Measurements from ENCODE around the gene CEBPE. TPM values are rescaled to one million over a fixed set of nuclear protein-coding genes. Genes with fewer than 3 reads are reported as not detected.

CEBPE gene
- polyA plus RNA-seq, 1 of the 3 experiments (the other 2 are of a cell fraction) = not detected

- TF ChIP-seq IRF3 (IDR thresholded peaks at IDR 0.05; ENCODE audit: low read depth, low read length) = no peak
- no peak for TF ChIP-seq SIN3A (IDR thresholded peaks at IDR 0.05; ENCODE audit: borderline replicate concordance, low read depth, low read length)
- no peak for TF ChIP-seq MXI1 (IDR thresholded peaks at IDR 0.05; ENCODE audit: low read depth, low read length)
Measured at GRCh38 chr14:23125933-23126524, 7.0 kb upstream of the CEBPE start (continued).

- POLR2A ChIA-PET = no interaction called here
- Histone ChIP-seq H3F3A (replicated peaks; ENCODE audit: insufficient read depth) (no peaks in the 10 kb centered on the region), H3K27me3 (ENCODE audit: insufficient read depth) (peaks cover 6% of the 10 kb centered on the region; the same call in 1 of the 2 replicates), H4K20me1 (ENCODE audit: insufficient read depth) (no peaks in the 10 kb centered on the region), H3K4me1 (ENCODE audit: control insufficient read depth in 1 of 2, insufficient read depth in 2 of 2, low read depth in 1 of 2, low read length in 1 of 2) (no peaks in the 10 kb centered on the region; a peak in 2 of 4 replicates), H3K9ac (no peak overlapping the region), H3K27ac (ENCODE audit: low read depth in 2 of 2, low read length in 1 of 2) (no peak overlapping the region), H3K9me3 (no peaks in the 10 kb centered on the region), H3K4me3 (ENCODE audit: low read depth in 2 of 2, low read length in 1 of 2) (no peak overlapping the region), H3K36me3 (replicated peaks in 1 of 2; ENCODE audit: control insufficient read depth in 1 of 2, insufficient read depth in 2 of 2, low read length in 1 of 2) (no peaks in the 10 kb centered on the region), H3K79me2 (ENCODE audit: insufficient read depth) (no peaks in the 10 kb centered on the region), H3K4me2 (no peak overlapping the region), H2AFZ (ENCODE audit: low read depth) (no peak overlapping the region; the same call in 1 of the 2 replicates), H3K9me2 (no peaks in the 10 kb centered on the region)
- CTCF ChIA-PET = interaction anchor here (0.7 to 19.7 kb wide), 4 partner anchors 56 to 179 kb away, joined by 3 to 495 read pairs (median 3); partner anchors contain the start of gene SLC7A8
- WGBS (ENCODE audit: low lambda C conversion rate) = 50% methylated on average over 3 of the region's 3 CpGs
- no peak for DNase-seq
- no peak for TF ChIP-seq MAX (IDR thresholded peaks at IDR 0.05; ENCODE audit: low read depth)
- TF ChIP-seq NRF1 (IDR thresholded peaks at IDR 0.05; ENCODE audit: low read depth, low read length) = no peak
- no peak for TF ChIP-seq JUND (IDR thresholded peaks at IDR 0.05)
- TF ChIP-seq FOXM1 (IDR thresholded peaks at IDR 0.05; ENCODE audit: low read depth) = no peak
- TF ChIP-seq CHD2 (IDR thresholded peaks at IDR 0.05; ENCODE audit: low read length, partially characterized antibody) = no peak
- no peak for TF ChIP-seq IRF3 (IDR thresholded peaks at IDR 0.05; ENCODE audit: low read depth, low read length)
- no peak for TF ChIP-seq TCF12 (IDR thresholded peaks at IDR 0.05)
- no peak for TF ChIP-seq RCOR1 (IDR thresholded peaks at IDR 0.05; ENCODE audit: low read length)
- no peak for TF ChIP-seq PBX3 (IDR thresholded peaks at IDR 0.05)
- no peak for TF ChIP-seq MXI1 (IDR thresholded peaks at IDR 0.05; ENCODE audit: low read depth, low read length)
- TF ChIP-seq GABPA (IDR thresholded peaks at IDR 0.05; ENCODE audit: low read depth) = no peak
- TF ChIP-seq TEAD4 (IDR thresholded peaks at IDR 0.05; ENCODE audit: borderline replicate concordance, insufficient read depth) = no peak
- TF ChIP-seq EP300 (IDR thresholded peaks at IDR 0.05; ENCODE audit: borderline replicate concordance in 1 of 2, low read depth in 1 of 2, low read length in 1 of 2) = no peak
- TF ChIP-seq RFX5 (IDR thresholded peaks at IDR 0.05; ENCODE audit: low read length) = no peak
- no peak for TF ChIP-seq USF2 (IDR thresholded peaks at IDR 0.05; ENCODE audit: borderline replicate concordance, low read depth, low read length)
- TF ChIP-seq FOSL2 (IDR thresholded peaks at IDR 0.05; ENCODE audit: borderline replicate concordance, low read depth) = no peak
Measured at GRCh38 chr14:23125011-23125410, 6.0 kb upstream of the CEBPE start.

Measured in SK-N-SH (cell line).